HCT116 (cell line): ENCODE data around the gene CTIF. TPM values are rescaled to one million over a fixed set of nuclear protein-coding genes. Genes with fewer than 3 reads are reported as not detected.

ENCODE experiments used
- ATAC-seq: fragments of 200-7000 bp; cut with Tn5 transposase; 2 replicates; pipeline ENCODE4 v1.9.1; 2020; ENCODE audit warnings: mild to moderate bottlenecking, moderate library complexity
- BruUV-seq: library from RNA; stranded (reverse); fragments of 400-500 nt; replicated peaks from 2 replicates; lab custom pipeline; 2021; lab: Mats Ljungman, UMichigan
- CTCF ChIA-PET: fragments of 300-600 bp; sonication (Branson Sonifier 250); formaldehyde crosslinking; loops from one replicate; lab custom pipeline; 2021; ENCODE audit warnings: antibody characterized with exemption; lab: Charles Lee
- POLR2A ChIA-PET: fragments of 300-600, 350-600 bp; sonication (Branson Sonifier 250); formaldehyde crosslinking; loops from one replicate; lab custom pipeline; 2021; ENCODE audit warnings: antibody characterized with exemption; lab: Charles Lee
- RAD21 ChIA-PET, 2 experiments: fragments of 300-600 bp; sonication (Branson Sonifier 250); formaldehyde crosslinking; loops; one replicate each; lab custom pipeline; 2023; ENCODE audit warnings: low total read pairs in 2 of 2; ENCODE audit not compliant: uncharacterized antibody in 2 of 2, unreplicated experiment in 2 of 2, low non-redundant PET in 1 of 2; lab: Charles Lee
- DNase-seq: peaks from one replicate; pipeline ENCODE4 v3.0.0-alpha.2; 2010; ENCODE audit warnings: low read depth, low spot score
- H2AFZ ChIP-seq: fragments of 200-600 bp; shearing (Covaris generic), sonication (generic); 2 replicates; pipeline ENCODE4 v1.6.1; 2017; ENCODE audit warnings: low read depth, mixed run types, mixed read lengths, antibody characterized with exemption, low read length; ENCODE audit not compliant: poor library complexity, severe bottlenecking
- H3K27ac ChIP-seq: 2 replicates; pipeline ENCODE4 v1.5.1; 2012; ENCODE audit warnings: low read depth, low read length
- H3K27me3 ChIP-seq: fragments of 200-600 bp; sonication (generic); 2 replicates; pipeline ENCODE4 v1.6.1; 2016; ENCODE audit warnings: mixed run types, low read length, mixed read lengths; ENCODE audit not compliant: insufficient read depth
- H3K36me3 ChIP-seq, 2 experiments: fragments of 200-500 bp in 1 of 2; fragments of 200-600 bp in 1 of 2; sonication (Bioruptor generic) in 1 of 2; sonication (generic) in 1 of 2; 2 replicates each; pipeline versions ENCODE4 v1.5.1 to v1.6.1; 2014 to 2016; ENCODE audit warnings: low read length in 2 of 2, inconsistent platforms in 1 of 2, mixed read lengths in 1 of 2, mixed run types in 1 of 2; ENCODE audit not compliant: insufficient read depth in 2 of 2, control insufficient read depth in 1 of 2
- H3K4me1 ChIP-seq, 2 experiments: fragments of 200-600 bp in 1 of 2; sonication (generic) in 1 of 2; 2 replicates each; pipeline versions ENCODE4 v1.5.1 to v1.6.1; 2012 to 2017; ENCODE audit warnings: low read length in 2 of 2, inconsistent platforms in 1 of 2, mild to moderate bottlenecking in 1 of 2, mixed read lengths in 1 of 2, mixed run types in 1 of 2, moderate library complexity in 1 of 2; ENCODE audit not compliant: insufficient read depth in 2 of 2, control insufficient read depth in 1 of 2
- H3K4me2 ChIP-seq: fragments of 200-600 bp; sonication (generic); 2 replicates; pipeline ENCODE4 v1.6.1; 2017; ENCODE audit warnings: mixed run types, low read length, mixed read lengths
- H3K4me3 ChIP-seq, 2 experiments: fragments of 200-600 bp in 1 of 2; sonication (generic) in 1 of 2; replicated peaks in 1 of 2; 2 replicates each; pipeline ENCODE4 v1.5.1; 2011 to 2016; ENCODE audit warnings: low read length in 2 of 2, control low read depth in 1 of 2, low read depth in 1 of 2, mild to moderate bottlenecking in 1 of 2, mixed read lengths in 1 of 2, mixed run types in 1 of 2
- H3K79me2 ChIP-seq: fragments of 200-600 bp; sonication (generic); 2 replicates; pipeline ENCODE4 v1.6.1; 2017; ENCODE audit warnings: mild to moderate bottlenecking, mixed run types, low read length, moderate library complexity, mixed read lengths; ENCODE audit not compliant: insufficient read depth
- H3K9ac ChIP-seq: fragments of 200-600 bp; sonication (generic); 2 replicates; pipeline ENCODE4 v1.6.1; 2016; ENCODE audit warnings: low read length, mixed read lengths
- H3K9me2 ChIP-seq: fragments of 200-600 bp; sonication (generic), shearing (Covaris generic); 2 replicates; pipeline ENCODE4 v1.6.1; 2017; ENCODE audit warnings: mixed run types, mild to moderate bottlenecking, moderate library complexity; ENCODE audit not compliant: insufficient read depth
- H3K9me3 ChIP-seq, 2 experiments: fragments of 200-500 bp in 1 of 2; fragments of 200-600 bp in 1 of 2; sonication (Bioruptor generic) in 1 of 2; sonication (generic) in 1 of 2; 2 replicates each; pipeline ENCODE4 v1.6.1; 2014 to 2017; ENCODE audit warnings: low read length in 2 of 2, mixed read lengths in 2 of 2, inconsistent platforms in 1 of 2, low read depth in 1 of 2, mild to moderate bottlenecking in 1 of 2, mixed run types in 1 of 2, moderate library complexity in 1 of 2; ENCODE audit not compliant: control insufficient read depth in 1 of 2, insufficient read depth in 1 of 2
- H4K20me1 ChIP-seq: fragments of 200-600 bp; sonication (generic), shearing (Covaris generic); 2 replicates; pipeline ENCODE4 v1.6.1; 2017; ENCODE audit warnings: mixed run types, mild to moderate bottlenecking, moderate library complexity; ENCODE audit not compliant: insufficient read depth
- ATF3 ChIP-seq: IDR thresholded peaks from 2 replicates; pipeline ENCODE4 v1.6.1; 2012
- CBX3 ChIP-seq: IDR thresholded peaks from 2 replicates; pipeline ENCODE4 v1.6.1; 2012; ENCODE audit warnings: low read depth
- CEBPB ChIP-seq: IDR thresholded peaks from 2 replicates; pipeline ENCODE4 v1.6.1; 2012; ENCODE audit warnings: low read depth
- EGR1 ChIP-seq: IDR thresholded peaks from 2 replicates; pipeline ENCODE4 v1.6.1; 2012; ENCODE audit warnings: low read depth
- ELF1 ChIP-seq: IDR thresholded peaks from 2 replicates; pipeline ENCODE4 v1.6.1; 2012; ENCODE audit warnings: low read depth, borderline replicate concordance
- EZH2 ChIP-seq: fragments of 200-600 bp; sonication (generic); IDR thresholded peaks from 2 replicates; pipeline ENCODE4 v1.6.1; 2017; ENCODE audit warnings: antibody characterized with exemption, mixed run types
- EZH2phosphoT487 ChIP-seq: fragments of 200-600 bp; IDR thresholded peaks from 2 replicates; pipeline ENCODE4 v1.6.1; 2018; ENCODE audit warnings: antibody characterized with exemption, borderline replicate concordance
- FOSL1 ChIP-seq: IDR thresholded peaks from 2 replicates; pipeline ENCODE4 v1.6.1; 2012; ENCODE audit warnings: low read depth
- JUND ChIP-seq: IDR thresholded peaks from 2 replicates; pipeline ENCODE4 v1.6.1; 2012
- POLR2AphosphoS5 ChIP-seq: IDR thresholded peaks from 2 replicates; pipeline ENCODE4 v1.6.1; 2011; ENCODE audit warnings: mild to moderate bottlenecking, low read depth, low read length, moderate library complexity
- RAD21 ChIP-seq: IDR thresholded peaks from 2 replicates; pipeline ENCODE4 v1.6.1; 2012; ENCODE audit warnings: low read depth, mild to moderate bottlenecking
- REST ChIP-seq: IDR thresholded peaks from 2 replicates; pipeline ENCODE4 v1.6.1; 2012; ENCODE audit warnings: low read depth
- SIN3A ChIP-seq: IDR thresholded peaks from 2 replicates; pipeline ENCODE4 v1.6.1; 2012; ENCODE audit warnings: low read depth
- SP1 ChIP-seq: IDR thresholded peaks from 2 replicates; pipeline ENCODE4 v1.6.1; 2012; ENCODE audit warnings: low read depth
- TCF7L2 ChIP-seq: IDR thresholded peaks from 2 replicates; pipeline ENCODE4 v1.7.0; 2011; ENCODE audit warnings: borderline replicate concordance, inconsistent platforms; ENCODE audit not compliant: insufficient read depth, insufficient read length; ENCODE audit errors: extremely low read depth
- YY1 ChIP-seq: IDR thresholded peaks from 2 replicates; pipeline ENCODE4 v1.6.1; 2011; ENCODE audit warnings: low read length, low read depth, moderate library complexity, mild to moderate bottlenecking; ENCODE audit not compliant: insufficient replicate concordance; ENCODE audit errors: extremely low read depth
- ZBTB33 ChIP-seq: IDR thresholded peaks from 2 replicates; pipeline ENCODE4 v1.6.1; 2011; ENCODE audit warnings: mild to moderate bottlenecking, low read length, moderate library complexity; ENCODE audit not compliant: insufficient replicate concordance; ENCODE audit errors: extremely low read depth
- ZFX ChIP-seq: fragments of 450-650 bp; IDR thresholded peaks from 2 replicates; pipeline ENCODE4 v1.6.1; 2017
- ZNF274 ChIP-seq: fragments of 200-500 bp; sonication (Bioruptor generic); IDR thresholded peaks from 2 replicates; pipeline ENCODE4 v1.6.1; 2014; ENCODE audit warnings: mild to moderate bottlenecking, low read depth, low read length, inconsistent platforms
- intact Hi-C: fragments of 100-400 bp; cut with micrococcal nuclease; formaldehyde crosslinking; loops from 2 replicates; pipeline ENCODE4 v1.10.0; 2022
- total RNA-seq: library from RNA; stranded (reverse); gene quantifications from one replicate; pipeline ENCODE4 v1.2.1, GENCODE V29; 2021; ENCODE audit not compliant: unreplicated experiment
- TF ChIP-seq, protein P1 (sequence below), 3 experiments: fragments of 200-600 bp in 1 of 3; sonication (generic) in 1 of 3; IDR thresholded peaks in 2 of 3; conservative IDR thresholded peaks in 1 of 3; 2 replicates each; pipeline ENCODE4 v1.5.1; 2012 to 2017; ENCODE audit warnings: low read depth in 2 of 3, low read length in 2 of 3, antibody characterized with exemption in 1 of 3, borderline replicate concordance in 1 of 3, control low read depth in 1 of 3, mild to moderate bottlenecking in 1 of 3, mixed read lengths in 1 of 3, mixed run types in 1 of 3, moderate library complexity in 1 of 3; ENCODE audit not compliant: insufficient read depth in 1 of 3

The CTIF gene
- total RNA-seq, 1 experiment from 2014 or later: 19.7 TPM

GRCh38 chr18:48534364-48534763 lies 4.5 kb upstream of the CTIF start:
- H3K36me3 ChIP-seq: no peaks in the 10 kb centered on the region
- intact Hi-C loops: loop anchor here (10.0 kb wide), 1 partner anchor 130 kb away; no protein-coding TSS in a partner anchor
- no peak overlapping the region for H3K27ac ChIP-seq
- no peak overlapping the region for H2AFZ ChIP-seq
- no peak overlapping the region for H3K9ac ChIP-seq
- TF ChIP-seq, protein P1, sequence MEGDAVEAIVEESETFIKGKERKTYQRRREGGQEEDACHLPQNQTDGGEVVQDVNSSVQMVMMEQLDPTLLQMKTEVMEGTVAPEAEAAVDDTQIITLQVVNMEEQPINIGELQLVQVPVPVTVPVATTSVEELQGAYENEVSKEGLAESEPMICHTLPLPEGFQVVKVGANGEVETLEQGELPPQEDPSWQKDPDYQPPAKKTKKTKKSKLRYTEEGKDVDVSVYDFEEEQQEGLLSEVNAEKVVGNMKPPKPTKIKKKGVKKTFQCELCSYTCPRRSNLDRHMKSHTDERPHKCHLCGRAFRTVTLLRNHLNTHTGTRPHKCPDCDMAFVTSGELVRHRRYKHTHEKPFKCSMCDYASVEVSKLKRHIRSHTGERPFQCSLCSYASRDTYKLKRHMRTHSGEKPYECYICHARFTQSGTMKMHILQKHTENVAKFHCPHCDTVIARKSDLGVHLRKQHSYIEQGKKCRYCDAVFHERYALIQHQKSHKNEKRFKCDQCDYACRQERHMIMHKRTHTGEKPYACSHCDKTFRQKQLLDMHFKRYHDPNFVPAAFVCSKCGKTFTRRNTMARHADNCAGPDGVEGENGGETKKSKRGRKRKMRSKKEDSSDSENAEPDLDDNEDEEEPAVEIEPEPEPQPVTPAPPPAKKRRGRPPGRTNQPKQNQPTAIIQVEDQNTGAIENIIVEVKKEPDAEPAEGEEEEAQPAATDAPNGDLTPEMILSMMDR (IDR thresholded peaks at IDR 0.05 in 2 of 3, conservative IDR thresholded peaks at IDR 0.05 in 1 of 3; ENCODE audit: borderline replicate concordance in 1 of 3, insufficient read depth in 1 of 3, low read depth in 2 of 3, low read length in 2 of 3): no peak
- TF ChIP-seq ZBTB33 (no peak), JUND (no peak), EGR1 (no peak), YY1 (no peak), ATF3 (no peak), EZH2phosphoT487 (no peak), EZH2 (no peak), TCF7L2 (no peak), FOSL1 (no peak), REST (no peak), CEBPB (no peak), RAD21 (no peak), CBX3 (no peak), POLR2AphosphoS5 (no peak), SP1 (no peak), ELF1 (no peak), SIN3A (no peak), ZFX (no peak), ZNF274 (no peak)
- peaks cover 0 to 9% of the 10 kb centered on the region in 2 experiments; a peak in 2 of 4 replicates for H3K4me1 ChIP-seq
- H4K20me1 ChIP-seq: no peaks in the 10 kb centered on the region
- ATAC-seq (no peak), DNase-seq (no peak)
- H3K27me3 ChIP-seq: no peaks in the 10 kb centered on the region
- CTCF ChIA-PET: no interaction called here
- no TSS peak for BruUV-seq
- POLR2A ChIA-PET: no interaction called here
- no peaks in the 10 kb centered on the region for H3K9me2 ChIP-seq
- H3K4me3 ChIP-seq: no peak overlapping the region
- no peaks in the 10 kb centered on the region for H3K79me2 ChIP-seq
- no peaks in the 10 kb centered on the region for H3K9me3 ChIP-seq
- RAD21 ChIA-PET: no interaction called here
- H3K4me2 ChIP-seq: no peak overlapping the region
